Brain microvascular endothelial cell (primary cell): ENCODE results near the gene PDZRN3.

ENCODE experiments used
- DNase-seq: peaks from one replicate; pipeline ENCODE4 v3.0.0-alpha.2; 2020
- H3K27ac ChIP-seq: fragments of 250-450 bp; sonication (Bioruptor Pico); 2 replicates; pipeline ENCODE4 v1.5.1; 2020; ENCODE audit warnings: mild to moderate bottlenecking, moderate library complexity
- H3K27me3 ChIP-seq: fragments of 250-450 bp; sonication (Bioruptor Pico); replicated peaks from 2 replicates; pipeline ENCODE4 v1.5.1; 2020; ENCODE audit warnings: mild to moderate bottlenecking
- H3K36me3 ChIP-seq: fragments of 250-450 bp; sonication (Bioruptor Pico); replicated peaks from 2 replicates; pipeline ENCODE4 v1.5.1; 2020; ENCODE audit warnings: mild to moderate bottlenecking
- H3K4me3 ChIP-seq: 2 replicates; pipeline ENCODE4 v1.5.1; 2011; ENCODE audit warnings: low read depth, mild to moderate bottlenecking, control low read depth, low read length, moderate library complexity
- in situ Hi-C: cut with HindIII; loops from 2 replicates; pipeline ENCODE4 v1.10.0; 2017; ENCODE audit warnings: low sequenced_read_pairs, low pct_ligation_motif_present
- TF ChIP-seq, protein P1 (sequence below): IDR thresholded peaks from 2 replicates; pipeline ENCODE4 v1.5.1; 2011; ENCODE audit warnings: low read depth, mild to moderate bottlenecking, moderate library complexity, low read length, control low read depth, inconsistent platforms; ENCODE audit errors: missing control alignments

The PDZRN3 gene

DNA sequence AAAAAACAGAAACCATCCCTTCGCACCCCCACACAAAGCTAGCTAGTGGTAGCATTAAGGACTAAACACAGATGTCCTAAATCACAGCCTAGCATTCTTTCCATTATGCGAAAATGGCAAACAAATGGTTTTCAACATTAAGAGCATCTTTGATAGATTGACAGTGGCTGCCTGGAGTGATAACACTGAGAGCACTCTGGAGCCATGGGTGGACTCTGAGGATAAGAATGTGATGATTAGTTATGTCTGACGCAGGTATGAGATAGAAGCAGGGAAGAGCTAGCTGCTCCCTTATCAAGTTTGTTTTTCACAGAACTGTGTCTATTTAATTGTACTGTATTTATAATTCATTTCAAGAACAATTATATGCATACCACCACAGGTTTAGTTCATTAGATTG, 142.9 kb downstream of the PDZRN3 start:
- TF ChIP-seq, protein P1, sequence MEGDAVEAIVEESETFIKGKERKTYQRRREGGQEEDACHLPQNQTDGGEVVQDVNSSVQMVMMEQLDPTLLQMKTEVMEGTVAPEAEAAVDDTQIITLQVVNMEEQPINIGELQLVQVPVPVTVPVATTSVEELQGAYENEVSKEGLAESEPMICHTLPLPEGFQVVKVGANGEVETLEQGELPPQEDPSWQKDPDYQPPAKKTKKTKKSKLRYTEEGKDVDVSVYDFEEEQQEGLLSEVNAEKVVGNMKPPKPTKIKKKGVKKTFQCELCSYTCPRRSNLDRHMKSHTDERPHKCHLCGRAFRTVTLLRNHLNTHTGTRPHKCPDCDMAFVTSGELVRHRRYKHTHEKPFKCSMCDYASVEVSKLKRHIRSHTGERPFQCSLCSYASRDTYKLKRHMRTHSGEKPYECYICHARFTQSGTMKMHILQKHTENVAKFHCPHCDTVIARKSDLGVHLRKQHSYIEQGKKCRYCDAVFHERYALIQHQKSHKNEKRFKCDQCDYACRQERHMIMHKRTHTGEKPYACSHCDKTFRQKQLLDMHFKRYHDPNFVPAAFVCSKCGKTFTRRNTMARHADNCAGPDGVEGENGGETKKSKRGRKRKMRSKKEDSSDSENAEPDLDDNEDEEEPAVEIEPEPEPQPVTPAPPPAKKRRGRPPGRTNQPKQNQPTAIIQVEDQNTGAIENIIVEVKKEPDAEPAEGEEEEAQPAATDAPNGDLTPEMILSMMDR = no peak
- H3K36me3 ChIP-seq = no peaks in the 10 kb centered on the region
- in situ Hi-C loops = no loop called here
- DNase-seq = no peak
- H3K27me3 ChIP-seq = no peaks in the 10 kb centered on the region
- no peak overlapping the region for H3K4me3 ChIP-seq
- H3K27ac ChIP-seq = no peak overlapping the region

DNA sequence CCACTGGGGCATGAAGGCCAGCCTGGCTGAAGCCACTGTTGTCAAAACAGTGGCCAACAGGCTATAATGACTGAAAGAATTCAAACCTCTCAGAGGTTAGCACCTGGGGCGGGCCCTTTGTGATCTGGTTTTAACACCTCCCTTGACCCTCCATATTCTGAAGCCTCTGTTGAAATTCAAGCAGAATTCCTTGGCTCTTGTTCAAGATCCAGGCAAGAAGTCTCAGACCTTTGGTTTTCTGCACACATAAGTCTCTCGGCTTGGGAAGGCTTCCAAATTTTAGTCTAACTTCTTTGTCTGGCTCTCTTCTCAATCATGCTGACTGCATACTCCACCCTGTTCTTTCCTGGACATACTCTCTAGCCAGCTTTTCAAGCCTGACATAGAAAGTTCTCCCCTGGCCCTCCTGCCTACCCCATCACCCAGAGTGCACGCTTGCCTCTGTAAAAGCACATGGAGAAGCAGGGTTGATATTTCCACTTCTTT, 144.5 kb downstream of the PDZRN3 start:
- no peak overlapping the region for H3K27ac ChIP-seq
- DNase-seq = no peak
- in situ Hi-C loops = no loop called here
- H3K4me3 ChIP-seq = no peak overlapping the region
- TF ChIP-seq, protein P1 = no peak
- no peaks in the 10 kb centered on the region for H3K27me3 ChIP-seq
- no peaks in the 10 kb centered on the region for H3K36me3 ChIP-seq

DNA sequence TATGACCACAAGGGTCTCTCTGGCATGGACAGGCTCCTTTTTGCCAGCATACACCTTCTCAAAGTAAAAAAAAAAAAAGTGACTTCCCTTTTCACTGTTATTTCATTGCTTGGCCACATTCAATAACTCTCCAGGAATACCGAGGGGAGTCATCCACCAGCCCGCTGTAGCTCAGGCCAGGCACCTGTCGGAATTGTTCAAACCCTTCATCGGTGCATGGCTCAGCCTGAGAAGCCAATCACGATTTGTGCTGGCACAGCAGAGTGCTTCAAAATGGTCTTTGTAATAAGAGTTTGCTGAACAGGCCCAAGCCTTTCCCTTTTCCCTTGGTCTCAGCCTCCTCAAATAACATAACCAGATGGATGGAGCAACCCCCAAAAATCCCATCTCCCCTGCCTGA, 145.4 kb downstream of the PDZRN3 start:
- no peaks in the 10 kb centered on the region for H3K36me3 ChIP-seq
- no peaks in the 10 kb centered on the region for H3K27me3 ChIP-seq
- DNase-seq = no peak
- in situ Hi-C loops = no loop called here
- H3K27ac ChIP-seq = no peak overlapping the region
- TF ChIP-seq, protein P1 = no peak
- H3K4me3 ChIP-seq = no peak overlapping the region

DNA sequence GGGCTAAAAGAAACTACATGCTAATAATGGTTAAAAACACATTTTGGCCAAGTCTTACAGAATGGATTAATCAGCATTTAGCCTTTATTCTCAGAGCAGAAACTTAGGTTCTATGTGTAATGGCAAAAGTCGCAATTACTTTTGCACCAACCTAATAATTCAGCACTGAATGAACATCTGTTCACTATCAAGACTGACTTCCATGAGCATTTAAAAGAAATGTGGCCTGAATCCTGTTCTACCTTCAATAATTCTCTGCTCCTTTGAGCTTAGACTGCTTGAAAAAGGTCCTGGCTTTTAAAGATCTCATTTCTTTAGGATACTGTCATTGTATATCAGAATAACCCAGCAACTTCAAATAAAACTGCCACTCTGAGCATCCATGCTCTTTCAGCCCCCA, 145.9 kb downstream of the PDZRN3 start:
- in situ Hi-C loops = no loop called here
- TF ChIP-seq, protein P1 = no peak

DNA sequence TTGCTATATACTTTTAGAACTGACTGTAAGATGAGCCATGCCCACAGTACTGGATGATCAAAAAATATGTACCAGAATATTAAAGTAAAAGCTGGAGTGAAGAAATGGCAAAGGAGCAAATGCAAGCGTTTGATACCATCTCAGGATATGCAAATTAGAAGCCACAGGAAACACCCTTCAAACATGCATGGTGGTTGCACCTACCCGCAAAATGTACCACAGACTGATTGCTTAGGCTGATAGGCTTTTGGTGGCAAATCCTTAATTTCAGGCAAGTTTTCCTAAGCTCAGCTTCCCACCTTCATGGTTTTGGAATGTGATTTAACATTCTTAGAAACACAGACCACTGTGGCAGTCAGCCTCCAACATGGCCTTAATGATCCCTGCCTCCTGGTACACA, 149.0 kb downstream of the PDZRN3 start:
- TF ChIP-seq, protein P1 = no peak
- no peak overlapping the region for H3K4me3 ChIP-seq
- DNase-seq = no peak
- H3K27me3 ChIP-seq = no peaks in the 10 kb centered on the region
- H3K27ac ChIP-seq = no peak overlapping the region
- no peaks in the 10 kb centered on the region for H3K36me3 ChIP-seq
- in situ Hi-C loops = no loop called here

More for the DNA sequence above, 145.9 kb downstream of the PDZRN3 start:
- Histone ChIP-seq H3K4me3 (no peak overlapping the region), H3K36me3 (no peaks in the 10 kb centered on the region), H3K27me3 (no peaks in the 10 kb centered on the region), H3K27ac (no peak overlapping the region)
- DNase-seq = no peak

DNA sequence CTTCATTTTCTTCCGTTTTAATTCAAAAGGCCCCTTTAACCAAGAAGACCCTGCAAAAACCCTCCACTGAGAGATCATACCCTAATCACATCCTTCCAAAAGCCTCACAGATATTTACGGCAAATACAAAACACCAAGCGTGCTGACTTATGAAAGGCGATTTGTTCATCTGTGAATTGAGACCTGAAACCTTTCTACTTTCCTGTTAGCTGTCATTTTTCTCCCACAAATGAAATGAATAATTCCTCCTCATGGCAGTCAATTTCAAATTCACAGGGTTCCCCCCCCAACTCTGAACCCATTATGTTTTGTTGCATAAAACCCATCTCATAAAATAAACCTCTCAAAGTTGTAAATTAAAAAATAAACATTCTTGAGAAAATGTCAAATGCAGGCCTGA, 149.6 kb downstream of the PDZRN3 start:
- in situ Hi-C loops = no loop called here
- Histone ChIP-seq H3K4me3 (no peak overlapping the region), H3K27ac (no peak overlapping the region), H3K27me3 (no peaks in the 10 kb centered on the region), H3K36me3 (no peaks in the 10 kb centered on the region)
- no peak for DNase-seq
- TF ChIP-seq, protein P1 = no peak
